Measurements from ENCODE around the gene ALK. TPM values are rescaled to one million over a fixed set of nuclear protein-coding genes. Genes with fewer than 3 reads are reported as not detected.

Gene ALK
- total RNA-seq, 1 donor from 2014 or later: not detected

- Mint-ChIP-seq H3K27ac (no peak overlapping the region), H3K27me3 (ENCODE audit: insufficient read depth) (peaks cover 5% of the 10 kb centered on the region), H3K9me3 (no peaks in the 10 kb centered on the region), H3K36me3 (ENCODE audit: low read depth) (no peaks in the 10 kb centered on the region), H3K4me3 (no peak overlapping the region), H3K4me1 (ENCODE audit: low read depth) (no peaks in the 10 kb centered on the region)
- intact Hi-C loops (cut with micrococcal nuclease): no loop called here
- DNase-seq (ENCODE audit: low spot score): no peak
Observed at GRCh38 chr2:29796446-29796845, 124.9 kb downstream of the ALK start.

GRCh38 chr2:29789911-29790485 is 131.4 kb downstream of the ALK start:
- Mint-ChIP-seq H3K4me3 (no peak overlapping the region), H3K27ac (no peak overlapping the region), H3K36me3 (ENCODE audit: low read depth) (no peaks in the 10 kb centered on the region), H3K4me1 (ENCODE audit: low read depth) (no peaks in the 10 kb centered on the region), H3K27me3 (ENCODE audit: insufficient read depth) (no peaks in the 10 kb centered on the region), H3K9me3 (no peaks in the 10 kb centered on the region)
- no peak for DNase-seq (ENCODE audit: low spot score)
- intact Hi-C loops (cut with micrococcal nuclease): no loop called here

GRCh38 chr2:29787473-29788465 is 133.6 kb downstream of the ALK start:
- no peaks in the 10 kb centered on the region for H3K4me1 Mint-ChIP-seq (ENCODE audit: low read depth)
- H3K9me3 Mint-ChIP-seq: no peaks in the 10 kb centered on the region

DNA sequence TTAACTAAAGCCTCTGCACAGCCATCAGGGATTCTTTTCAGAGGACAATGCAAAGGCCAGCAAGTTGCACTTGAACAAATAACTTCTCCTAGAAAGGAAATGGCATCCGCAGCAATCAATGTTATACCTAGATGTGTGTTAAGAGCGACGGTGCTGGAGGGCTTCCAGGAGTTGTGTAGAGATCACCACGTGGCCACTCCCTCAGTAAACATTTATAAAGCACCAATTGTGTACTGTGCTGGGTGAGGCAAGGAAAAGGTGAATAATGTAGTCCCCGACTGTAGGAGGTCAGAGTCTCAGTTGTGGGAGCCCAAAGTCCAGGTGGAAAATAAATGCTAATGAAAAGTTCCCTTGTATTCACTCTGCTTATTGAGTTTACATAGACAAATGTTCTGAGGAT is 135.0 kb downstream of the ALK start:
- H3K4me1 Mint-ChIP-seq (ENCODE audit: low read depth): no peaks in the 10 kb centered on the region
- no peak for DNase-seq (ENCODE audit: low spot score)
- no peak overlapping the region for H3K27ac Mint-ChIP-seq
- no peaks in the 10 kb centered on the region for H3K9me3 Mint-ChIP-seq
- no peaks in the 10 kb centered on the region for H3K27me3 Mint-ChIP-seq (ENCODE audit: insufficient read depth)
- no peak overlapping the region for H3K4me3 Mint-ChIP-seq
- H3K36me3 Mint-ChIP-seq (ENCODE audit: low read depth): no peaks in the 10 kb centered on the region
- intact Hi-C loops (cut with micrococcal nuclease): no loop called here

More at GRCh38 chr2:29787473-29788465, 133.6 kb downstream of the ALK start:
- no peaks in the 10 kb centered on the region for H3K27me3 Mint-ChIP-seq (ENCODE audit: insufficient read depth)
- no peak overlapping the region for H3K27ac Mint-ChIP-seq
- intact Hi-C loops (cut with micrococcal nuclease): no loop called here
- H3K36me3 Mint-ChIP-seq (ENCODE audit: low read depth): no peaks in the 10 kb centered on the region
- DNase-seq (ENCODE audit: low spot score): no peak
- H3K4me3 Mint-ChIP-seq: no peak overlapping the region

DNA sequence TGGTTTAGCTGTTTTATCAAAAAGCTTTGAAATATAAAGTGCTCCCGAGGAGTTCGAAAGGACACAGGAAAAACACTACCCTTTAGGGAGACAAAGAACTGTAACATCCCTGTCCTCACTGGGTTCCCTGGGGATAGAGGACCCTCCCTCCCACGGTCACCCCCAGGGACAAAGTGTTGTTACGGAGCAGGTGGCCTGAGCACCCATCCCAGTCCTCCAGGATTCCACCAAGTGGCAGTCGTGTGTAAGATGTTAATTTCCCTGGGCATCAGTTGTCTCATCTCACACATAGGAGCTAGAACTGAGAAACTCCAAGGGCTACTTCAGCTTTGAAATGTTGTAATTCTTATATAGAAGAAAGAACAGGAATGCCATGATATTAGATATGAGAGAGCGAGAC is 137.7 kb downstream of the ALK start:
- no peaks in the 10 kb centered on the region for H3K9me3 Mint-ChIP-seq
- H3K27me3 Mint-ChIP-seq (ENCODE audit: insufficient read depth): no peaks in the 10 kb centered on the region
- no peaks in the 10 kb centered on the region for H3K36me3 Mint-ChIP-seq (ENCODE audit: low read depth)
- H3K4me3 Mint-ChIP-seq: no peak overlapping the region
- H3K4me1 Mint-ChIP-seq (ENCODE audit: low read depth): no peaks in the 10 kb centered on the region
- DNase-seq (ENCODE audit: low spot score): no peak
- H3K27ac Mint-ChIP-seq: no peak overlapping the region
- intact Hi-C loops (cut with micrococcal nuclease): no loop called here

GRCh38 chr2:29782549-29783458 is 138.6 kb downstream of the ALK start:
- Mint-ChIP-seq H3K27me3 (ENCODE audit: insufficient read depth) (no peaks in the 10 kb centered on the region), H3K27ac (no peak overlapping the region), H3K4me3 (no peak overlapping the region), H3K9me3 (no peaks in the 10 kb centered on the region), H3K4me1 (ENCODE audit: low read depth) (no peaks in the 10 kb centered on the region), H3K36me3 (ENCODE audit: low read depth) (no peaks in the 10 kb centered on the region)
- intact Hi-C loops (cut with micrococcal nuclease): no loop called here
- DNase-seq (ENCODE audit: low spot score): no peak

GRCh38 chr2:29782087-29782486 is 139.3 kb downstream of the ALK start:
- intact Hi-C loops (cut with micrococcal nuclease): no loop called here
- DNase-seq (ENCODE audit: low spot score): no peak
- no peaks in the 10 kb centered on the region for H3K36me3 Mint-ChIP-seq (ENCODE audit: low read depth)
- H3K4me3 Mint-ChIP-seq: no peak overlapping the region
- no peaks in the 10 kb centered on the region for H3K27me3 Mint-ChIP-seq (ENCODE audit: insufficient read depth)
- no peaks in the 10 kb centered on the region for H3K9me3 Mint-ChIP-seq
- no peaks in the 10 kb centered on the region for H3K4me1 Mint-ChIP-seq (ENCODE audit: low read depth)
- H3K27ac Mint-ChIP-seq: no peak overlapping the region

- Mint-ChIP-seq H3K4me1 (ENCODE audit: low read depth) (no peaks in the 10 kb centered on the region), H3K27me3 (ENCODE audit: insufficient read depth) (peaks cover 2% of the 10 kb centered on the region), H3K4me3 (no peak overlapping the region), H3K27ac (no peak overlapping the region), H3K9me3 (no peaks in the 10 kb centered on the region), H3K36me3 (ENCODE audit: low read depth) (no peaks in the 10 kb centered on the region)
- intact Hi-C loops (cut with micrococcal nuclease): no loop called here
- no peak for DNase-seq (ENCODE audit: low spot score)
Observed at GRCh38 chr2:29780906-29781305, 140.5 kb downstream of the ALK start.

DNA sequence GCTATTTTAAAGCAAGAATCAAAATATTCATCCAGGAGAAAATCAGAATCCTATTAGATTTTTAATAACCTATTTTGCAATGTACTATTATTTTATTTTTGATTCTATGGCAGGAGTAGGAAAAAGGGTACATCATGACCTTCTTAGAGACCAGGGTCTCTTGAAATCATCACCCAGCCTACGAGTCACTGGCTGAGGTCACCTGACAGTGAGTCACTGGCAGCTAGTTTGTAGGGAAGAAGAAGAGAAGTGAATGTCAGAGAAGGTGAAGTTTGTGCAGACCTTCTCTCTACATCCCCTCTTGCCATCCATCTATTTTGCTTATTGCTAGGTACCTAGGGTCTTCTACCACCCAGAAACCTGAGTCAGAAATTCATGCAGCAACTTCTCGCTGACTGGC is 144.2 kb downstream of the ALK start:
- Mint-ChIP-seq H3K36me3 (ENCODE audit: low read depth) (no peaks in the 10 kb centered on the region), H3K9me3 (no peaks in the 10 kb centered on the region), H3K27ac (no peak overlapping the region), H3K4me1 (ENCODE audit: low read depth) (no peaks in the 10 kb centered on the region), H3K4me3 (no peak overlapping the region), H3K27me3 (ENCODE audit: insufficient read depth) (peaks cover 5% of the 10 kb centered on the region)
- intact Hi-C loops (cut with micrococcal nuclease): no loop called here
- no peak for DNase-seq (ENCODE audit: low spot score)

DNA sequence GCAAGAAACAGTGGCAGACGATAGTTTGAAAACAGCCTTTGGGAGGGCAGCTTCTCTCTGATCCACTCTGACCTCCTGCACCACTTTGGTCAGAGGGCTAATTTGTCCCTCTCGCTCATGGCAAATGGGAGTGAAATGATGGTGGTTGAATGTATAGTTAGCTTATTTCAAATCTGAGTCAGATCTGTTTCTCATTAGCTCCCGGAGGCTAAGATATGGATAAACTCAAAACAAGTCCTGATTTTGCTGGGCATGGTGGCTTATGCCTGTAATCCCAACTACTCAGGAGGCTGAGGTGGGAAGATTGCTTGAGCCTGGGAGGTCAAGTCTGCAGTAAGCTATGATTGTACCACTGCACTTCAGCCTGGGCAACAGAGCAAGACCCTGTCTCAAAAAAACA is 145.0 kb downstream of the ALK start:
- no peaks in the 10 kb centered on the region for H3K9me3 Mint-ChIP-seq
- H3K4me1 Mint-ChIP-seq (ENCODE audit: low read depth): no peaks in the 10 kb centered on the region
- no peak for DNase-seq (ENCODE audit: low spot score)
- no peaks in the 10 kb centered on the region for H3K36me3 Mint-ChIP-seq (ENCODE audit: low read depth)
- peaks cover 5% of the 10 kb centered on the region for H3K27me3 Mint-ChIP-seq (ENCODE audit: insufficient read depth)
- no peak overlapping the region for H3K27ac Mint-ChIP-seq
- H3K4me3 Mint-ChIP-seq: no peak overlapping the region
- intact Hi-C loops (cut with micrococcal nuclease): no loop called here

DNA sequence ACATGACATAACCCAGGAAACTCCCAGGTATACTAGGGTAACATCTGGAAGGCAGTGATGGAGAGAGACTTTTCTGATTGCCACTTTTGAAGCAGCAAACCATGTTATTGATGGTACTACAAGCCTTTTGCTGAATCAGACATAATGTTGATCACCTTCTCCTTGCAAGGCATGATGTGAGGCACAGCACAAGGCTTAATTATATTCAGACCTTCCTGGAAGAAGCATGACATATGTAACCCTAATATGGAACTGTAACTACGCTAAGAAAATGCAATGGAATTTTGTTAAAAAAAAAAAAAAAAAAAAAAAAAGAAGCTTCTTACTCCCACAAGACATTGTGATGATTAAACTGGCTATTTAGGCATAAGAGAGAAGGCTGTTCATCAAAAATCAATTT is 145.4 kb downstream of the ALK start:
- no peaks in the 10 kb centered on the region for H3K36me3 Mint-ChIP-seq (ENCODE audit: low read depth)
- no peaks in the 10 kb centered on the region for H3K4me1 Mint-ChIP-seq (ENCODE audit: low read depth)
- intact Hi-C loops (cut with micrococcal nuclease): no loop called here
- peaks cover 5% of the 10 kb centered on the region for H3K27me3 Mint-ChIP-seq (ENCODE audit: insufficient read depth)
- H3K4me3 Mint-ChIP-seq: no peak overlapping the region
- no peak for DNase-seq (ENCODE audit: low spot score)
- H3K9me3 Mint-ChIP-seq: no peaks in the 10 kb centered on the region
- no peak overlapping the region for H3K27ac Mint-ChIP-seq

DNA sequence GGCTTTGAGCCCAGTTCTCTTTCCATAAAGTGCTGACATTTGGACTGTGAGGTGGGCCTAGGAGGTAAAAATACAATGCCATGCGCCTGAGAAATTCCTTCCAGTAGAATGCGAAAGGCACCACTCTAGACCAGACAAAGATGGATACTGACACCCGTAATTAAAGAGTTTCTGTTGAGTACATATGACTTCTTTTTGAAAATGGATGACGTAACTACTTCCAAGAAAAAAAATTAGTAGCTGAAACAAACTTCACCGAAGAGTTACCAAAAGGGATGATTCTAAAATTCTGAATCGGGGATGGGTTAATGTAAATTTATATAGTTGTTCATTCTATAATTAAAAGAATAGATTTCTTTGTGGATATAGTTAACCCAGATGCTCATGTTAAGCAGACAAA is 146.8 kb downstream of the ALK start:
- intact Hi-C loops (cut with micrococcal nuclease): no loop called here
- peaks cover 5% of the 10 kb centered on the region for H3K27me3 Mint-ChIP-seq (ENCODE audit: insufficient read depth)

GRCh38 chr2:29770846-29771245 is 150.5 kb downstream of the ALK start:
- intact Hi-C loops (cut with micrococcal nuclease): no loop called here
- H3K4me1 Mint-ChIP-seq (ENCODE audit: low read depth): no peaks in the 10 kb centered on the region
- no peak overlapping the region for H3K4me3 Mint-ChIP-seq
- peaks cover 2% of the 10 kb centered on the region for H3K27me3 Mint-ChIP-seq (ENCODE audit: insufficient read depth)
- H3K9me3 Mint-ChIP-seq: no peaks in the 10 kb centered on the region
- no peak overlapping the region for H3K27ac Mint-ChIP-seq
- no peaks in the 10 kb centered on the region for H3K36me3 Mint-ChIP-seq (ENCODE audit: low read depth)
- no peak for DNase-seq (ENCODE audit: low spot score)

More for the DNA sequence above, 146.8 kb downstream of the ALK start:
- no peak for DNase-seq (ENCODE audit: low spot score)
- no peaks in the 10 kb centered on the region for H3K4me1 Mint-ChIP-seq (ENCODE audit: low read depth)
- H3K4me3 Mint-ChIP-seq: no peak overlapping the region
- H3K27ac Mint-ChIP-seq: no peak overlapping the region
- no peaks in the 10 kb centered on the region for H3K36me3 Mint-ChIP-seq (ENCODE audit: low read depth)
- H3K9me3 Mint-ChIP-seq: no peaks in the 10 kb centered on the region
